ENCODE data around the gene FCN1. TPM values are rescaled to one million over a fixed set of nuclear protein-coding genes. Genes with fewer than 3 reads are reported as not detected.

FCN1 gene
- total and polyA plus RNA-seq, 2 donors (not counting 1 experiment from before 2014, with no cell fraction given): not detected

DNA sequence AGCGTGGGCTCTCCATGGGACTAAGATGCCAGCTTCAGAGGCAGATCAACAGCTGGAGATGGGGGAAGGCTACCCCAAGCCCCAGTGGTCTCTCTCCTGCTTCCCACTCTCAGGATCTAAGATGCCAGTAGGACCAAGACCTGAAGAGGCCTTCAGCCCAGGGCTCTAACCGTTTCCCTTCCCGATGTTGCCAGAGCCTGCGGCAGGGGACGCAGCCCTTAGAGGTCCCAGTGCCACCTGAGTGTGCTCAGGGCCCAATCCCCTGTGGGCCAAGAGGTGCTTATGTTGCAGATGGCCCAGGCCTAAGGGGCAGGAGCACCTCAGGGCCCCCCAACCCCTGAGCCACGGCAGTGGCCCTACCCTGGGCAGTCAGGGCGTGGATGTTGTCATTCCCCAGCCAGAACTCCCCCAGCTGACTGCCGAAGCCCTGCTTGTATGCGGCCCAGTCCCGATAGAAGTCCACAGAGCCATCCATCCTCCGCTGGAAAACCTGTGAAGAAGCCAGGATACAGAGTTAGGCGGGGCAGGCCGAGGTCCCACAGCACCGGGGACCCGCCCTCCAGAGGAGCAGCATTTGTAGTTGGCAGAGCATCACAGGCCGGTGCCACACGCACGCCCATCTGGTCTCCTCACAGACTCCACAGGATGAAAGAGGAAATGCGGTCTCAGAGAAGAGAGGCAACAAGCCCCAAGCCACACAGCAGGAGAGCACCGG is 5.4 kb downstream of the FCN1 start:
- Histone ChIP-seq H3K4me1 (ENCODE audit: control insufficient read depth, extremely low read depth, insufficient read depth, low read length) (no peaks in the 10 kb centered on the region), H2AFZ (ENCODE audit: low read length) (no peak overlapping the region), H3K79me2 (ENCODE audit: control insufficient read depth, insufficient read depth, low read length) (no peaks in the 10 kb centered on the region), H4K20me1 (ENCODE audit: control insufficient read depth, extremely low read depth, insufficient read depth, low read length) (no peaks in the 10 kb centered on the region), H3K36me3 (ENCODE audit: control insufficient read depth, insufficient read depth, low read length) (no peaks in the 10 kb centered on the region), H3K27ac (ENCODE audit: insufficient read depth, low read length) (no peak overlapping the region), H3K27me3 (ENCODE audit: control insufficient read depth, insufficient read depth, low read length) (no peaks in the 10 kb centered on the region), H3K9ac (ENCODE audit: insufficient read depth, low read length) (no peak overlapping the region), H3K4me3 (replicated peaks in 1 of 4; ENCODE audit: control extremely low read depth in 1 of 4, insufficient read depth in 1 of 4, low read depth in 3 of 4, low read length in 4 of 4) (no peak overlapping the region), H3K4me2 (ENCODE audit: extremely low read depth, insufficient read depth, low read length) (no peak overlapping the region), H3K9me3 (ENCODE audit: control insufficient read depth, insufficient read depth, low read depth, low read length) (no peaks in the 10 kb centered on the region)
- TF ChIP-seq, protein P1, sequence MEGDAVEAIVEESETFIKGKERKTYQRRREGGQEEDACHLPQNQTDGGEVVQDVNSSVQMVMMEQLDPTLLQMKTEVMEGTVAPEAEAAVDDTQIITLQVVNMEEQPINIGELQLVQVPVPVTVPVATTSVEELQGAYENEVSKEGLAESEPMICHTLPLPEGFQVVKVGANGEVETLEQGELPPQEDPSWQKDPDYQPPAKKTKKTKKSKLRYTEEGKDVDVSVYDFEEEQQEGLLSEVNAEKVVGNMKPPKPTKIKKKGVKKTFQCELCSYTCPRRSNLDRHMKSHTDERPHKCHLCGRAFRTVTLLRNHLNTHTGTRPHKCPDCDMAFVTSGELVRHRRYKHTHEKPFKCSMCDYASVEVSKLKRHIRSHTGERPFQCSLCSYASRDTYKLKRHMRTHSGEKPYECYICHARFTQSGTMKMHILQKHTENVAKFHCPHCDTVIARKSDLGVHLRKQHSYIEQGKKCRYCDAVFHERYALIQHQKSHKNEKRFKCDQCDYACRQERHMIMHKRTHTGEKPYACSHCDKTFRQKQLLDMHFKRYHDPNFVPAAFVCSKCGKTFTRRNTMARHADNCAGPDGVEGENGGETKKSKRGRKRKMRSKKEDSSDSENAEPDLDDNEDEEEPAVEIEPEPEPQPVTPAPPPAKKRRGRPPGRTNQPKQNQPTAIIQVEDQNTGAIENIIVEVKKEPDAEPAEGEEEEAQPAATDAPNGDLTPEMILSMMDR (conservative IDR thresholded peaks at IDR 0.05 in 1 of 2, IDR thresholded peaks at IDR 0.05 in 1 of 2; ENCODE audit: low read depth in 1 of 2, low read length in 2 of 2): no peak
- TF ChIP-seq EZH2 (IDR thresholded peaks at IDR 0.05; ENCODE audit: low read length, missing control alignments): no peak
- no peak for DNase-seq (ENCODE audit: low read depth in 2 of 2)

DNA sequence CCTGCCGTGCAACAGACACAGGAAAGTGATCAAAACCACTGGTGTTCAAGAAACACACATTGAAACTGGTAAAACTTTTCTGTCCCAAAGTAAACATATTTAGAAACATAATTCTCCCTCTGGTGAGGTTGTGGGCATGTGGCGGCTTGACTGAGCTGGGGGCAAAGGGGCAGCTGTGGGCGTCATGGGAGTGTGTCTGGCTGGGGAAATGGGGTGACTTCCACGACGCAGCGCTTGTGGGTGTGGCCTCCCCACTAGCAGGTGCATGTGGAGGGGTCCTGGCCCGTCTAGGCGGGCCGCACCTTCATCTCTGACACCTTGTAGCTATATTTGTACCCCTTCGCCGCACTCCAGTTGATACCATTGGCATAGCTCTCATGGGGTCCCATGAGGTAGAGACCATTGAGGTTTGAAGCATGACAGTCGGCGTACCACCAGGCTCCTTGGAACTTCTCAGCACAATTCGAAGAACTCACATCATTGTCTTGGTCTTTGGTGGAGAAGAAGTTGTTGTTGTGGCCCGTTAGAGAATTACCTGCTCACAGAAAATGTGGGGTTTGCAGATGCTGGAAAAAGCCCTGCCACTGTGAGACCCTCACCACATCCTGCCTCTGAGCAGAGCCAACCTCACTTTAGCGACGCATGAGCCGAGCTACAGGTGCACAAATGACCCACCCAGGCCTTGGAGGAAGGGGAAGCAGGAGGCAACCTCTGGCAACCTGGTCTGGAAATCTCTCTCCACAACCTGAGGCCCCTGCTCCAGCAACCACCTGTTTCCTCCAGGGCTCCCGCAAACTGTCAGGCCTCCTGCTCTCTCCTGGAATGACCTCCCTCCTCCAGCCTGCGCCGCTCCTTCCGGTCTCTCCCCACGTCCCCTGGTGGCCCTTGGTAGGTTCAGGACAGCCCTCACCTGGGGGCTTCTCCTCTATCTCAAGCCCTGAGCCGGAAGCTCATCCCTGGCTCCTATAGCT is 7.9 kb downstream of the FCN1 start:
- DNase-seq (ENCODE audit: low read depth in 2 of 2): no peak
- no peaks in the 10 kb centered on the region for H3K27me3 ChIP-seq (ENCODE audit: control insufficient read depth, insufficient read depth, low read length)
- H3K27ac ChIP-seq (ENCODE audit: insufficient read depth, low read length): no peak overlapping the region
- no peak overlapping the region for H3K9ac ChIP-seq (ENCODE audit: insufficient read depth, low read length)
- H3K79me2 ChIP-seq (ENCODE audit: control insufficient read depth, insufficient read depth, low read length): no peaks in the 10 kb centered on the region
- H2AFZ ChIP-seq (ENCODE audit: low read length): no peak overlapping the region
- no peak overlapping the region for H3K4me2 ChIP-seq (ENCODE audit: extremely low read depth, insufficient read depth, low read length)
- no peaks in the 10 kb centered on the region for H3K9me3 ChIP-seq (ENCODE audit: control insufficient read depth, insufficient read depth, low read depth, low read length)
- no peaks in the 10 kb centered on the region for H4K20me1 ChIP-seq (ENCODE audit: control insufficient read depth, extremely low read depth, insufficient read depth, low read length)
- H3K4me3 ChIP-seq (replicated peaks in 1 of 4; ENCODE audit: control extremely low read depth in 1 of 4, insufficient read depth in 1 of 4, low read depth in 3 of 4, low read length in 4 of 4): no peak overlapping the region
- no peaks in the 10 kb centered on the region for H3K36me3 ChIP-seq (ENCODE audit: control insufficient read depth, insufficient read depth, low read length)
- no peaks in the 10 kb centered on the region for H3K4me1 ChIP-seq (ENCODE audit: control insufficient read depth, extremely low read depth, insufficient read depth, low read length)
- TF ChIP-seq EZH2 (IDR thresholded peaks at IDR 0.05; ENCODE audit: low read length, missing control alignments): no peak
- TF ChIP-seq, protein P1 (conservative IDR thresholded peaks at IDR 0.05 in 1 of 2, IDR thresholded peaks at IDR 0.05 in 1 of 2; ENCODE audit: low read depth in 1 of 2, low read length in 2 of 2): no peak

Data from fibroblast of lung (primary cell).